Testis (tissue), 2 donors: Measurements from ENCODE around the gene GNB5.

ENCODE experiments used
- CTCF ChIP-seq, 3 experiments: fragments of 450-650 bp in 2 of 3; fragments of 200-600 bp in 1 of 3; sonication (generic) in 1 of 3; IDR thresholded peaks; one replicate each; pipeline ENCODE4 v1.5.1; 2016 to 2019; ENCODE audit warnings: antibody characterized with exemption in 3 of 3, mild to moderate bottlenecking in 2 of 3, moderate library complexity in 1 of 3
- POLR2A ChIP-seq: fragments of 450-650 bp; IDR thresholded peaks from one replicate; pipeline ENCODE4 v1.6.1; 2017; ENCODE audit warnings: antibody characterized with exemption, mild to moderate bottlenecking, moderate library complexity

- TF ChIP-seq CTCF (IDR thresholded peaks at IDR 0.05) (no peak), POLR2A (no peak)
Observed at GRCh38 chr15:52155878-52156277, 35.3 kb downstream of the GNB5 start.
